NCI-H1092 (cell line): ENCODE data around the gene PLEKHA6.

Experiments used
- DNase-seq: peaks from one replicate; lab custom pipeline; 2025; lab: John Stamatoyannopoulos, UW

PLEKHA6 gene

GRCh38 chr1:204186597-204186996 is 173.1 kb downstream of the PLEKHA6 start:
- DNase-seq: no peak

DNA sequence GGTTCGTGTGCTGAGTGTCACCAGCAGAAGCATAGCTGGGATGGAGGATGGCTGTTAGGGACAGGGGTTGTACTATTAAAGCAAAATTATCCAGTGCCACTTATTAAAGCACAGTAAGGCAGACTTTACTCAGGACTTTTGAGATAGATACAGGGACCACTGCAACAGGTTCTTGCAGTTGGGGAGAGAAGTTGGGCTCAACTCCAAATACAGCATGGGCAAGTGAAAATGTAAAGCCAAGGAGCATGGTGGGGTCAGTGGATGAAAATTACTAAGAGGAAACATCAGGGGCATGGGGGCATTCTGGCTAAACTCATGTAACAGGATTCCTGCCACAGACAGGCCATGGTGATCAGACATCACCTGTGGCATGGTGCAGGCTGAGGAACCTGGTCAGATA is 178.6 kb downstream of the PLEKHA6 start:
- DNase-seq: no peak

DNA sequence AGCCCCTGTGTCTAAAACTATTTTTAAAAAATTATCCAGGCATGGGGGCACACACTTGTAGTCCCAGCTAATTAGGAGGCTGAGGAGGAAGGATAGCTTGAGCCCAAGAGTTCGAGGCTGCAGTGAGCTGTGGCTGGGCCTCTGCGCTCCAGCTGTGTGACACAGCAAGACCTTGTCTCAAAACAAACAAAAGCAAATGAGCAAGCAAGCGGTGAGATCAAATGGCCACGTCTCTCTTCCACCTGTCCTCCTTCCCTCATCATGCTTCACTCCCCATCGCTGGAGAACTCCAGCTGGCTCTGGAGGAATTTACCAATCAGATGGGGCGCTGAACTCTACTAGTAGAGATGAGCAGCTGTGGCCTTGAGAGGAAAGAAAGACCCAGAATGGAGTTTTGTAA is 179.6 kb downstream of the PLEKHA6 start:
- DNase-seq: no peak

DNA sequence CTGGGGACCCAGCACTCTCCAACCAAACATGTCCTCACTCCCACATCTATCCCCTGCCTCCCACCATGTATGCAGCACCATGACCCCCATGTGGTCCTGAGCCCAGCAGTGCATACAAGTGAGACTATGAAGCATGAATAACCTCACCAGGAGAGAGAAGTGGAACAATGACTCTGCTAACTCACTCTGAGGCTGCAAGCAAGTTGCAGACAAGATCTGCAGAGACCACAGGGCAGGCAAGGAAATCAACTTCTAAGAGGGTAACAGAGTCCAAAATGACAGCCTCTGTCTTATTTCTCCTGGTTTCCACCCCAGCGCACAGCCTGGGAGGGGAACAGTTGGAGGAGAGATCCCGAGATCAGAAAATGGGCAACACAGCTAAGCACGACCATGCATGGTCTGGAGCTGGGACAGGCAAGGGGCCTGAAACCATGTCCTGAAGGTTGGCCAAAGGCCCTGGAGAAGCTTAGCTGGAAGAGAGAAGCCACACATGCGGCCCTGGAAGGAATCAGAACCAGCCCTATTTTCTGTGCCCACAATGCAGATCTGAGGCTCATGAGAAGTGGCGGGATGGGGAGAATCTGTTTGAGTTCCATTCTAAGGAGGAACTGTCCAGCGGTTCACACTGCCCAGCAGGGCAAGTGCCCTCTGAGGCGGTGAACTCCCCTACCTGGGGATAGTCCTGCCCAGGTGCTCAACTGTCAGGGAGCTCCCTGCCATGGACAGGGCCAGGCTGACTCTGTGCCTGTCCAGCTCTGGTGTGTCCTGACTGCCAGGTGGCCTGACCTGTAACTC is 181.0 kb downstream of the PLEKHA6 start:
- no peak for DNase-seq

- DNase-seq: no peak
These were observed 182.6 kb downstream of the PLEKHA6 start for GRCh38 chr1:204177133-204177532.

GRCh38 chr1:204176049-204176448 is 183.7 kb downstream of the PLEKHA6 start:
- no peak for DNase-seq

DNA sequence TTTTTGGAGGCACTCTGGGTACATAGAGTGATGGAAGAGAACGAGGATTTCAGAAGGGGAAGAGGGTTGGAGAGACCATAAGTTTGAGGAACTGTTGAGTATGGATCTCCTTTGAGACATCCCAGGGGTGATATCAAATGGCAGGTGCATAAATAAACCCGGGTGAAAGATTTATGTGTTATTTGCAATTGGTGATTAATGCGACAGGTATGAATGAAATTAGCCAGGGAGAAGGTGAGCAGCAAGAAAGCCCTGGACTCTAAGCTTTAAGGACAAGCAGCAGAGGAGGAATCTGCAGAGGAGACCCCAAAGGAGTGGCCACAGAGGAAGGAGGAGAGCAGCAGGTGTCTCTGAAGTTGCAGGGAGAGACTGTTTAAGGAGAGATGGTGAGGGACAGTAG is 184.8 kb downstream of the PLEKHA6 start:
- DNase-seq: no peak

GRCh38 chr1:204172404-204173029 is 187.2 kb downstream of the PLEKHA6 start:
- no peak for DNase-seq

DNA sequence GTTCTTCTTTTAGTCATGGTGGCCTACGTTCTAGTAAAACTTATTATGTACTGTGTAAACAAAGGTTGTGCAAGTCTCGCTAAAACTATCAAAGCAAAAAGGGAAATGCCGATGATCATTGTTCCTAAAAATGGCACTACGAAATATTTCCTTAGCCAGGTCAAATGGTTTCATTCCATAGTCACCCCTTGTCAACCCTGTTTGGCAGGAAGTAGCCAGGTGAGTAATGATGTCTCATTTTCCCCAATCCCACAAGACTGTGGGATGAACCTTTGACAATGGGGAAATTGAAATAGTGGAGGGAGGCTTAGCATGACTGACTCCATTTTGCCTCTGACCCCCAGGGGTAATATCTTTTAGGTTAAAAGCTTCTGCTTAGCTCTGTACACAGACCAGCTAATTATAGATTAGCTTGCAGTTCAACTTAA is 188.0 kb downstream of the PLEKHA6 start:
- no peak for DNase-seq

DNA sequence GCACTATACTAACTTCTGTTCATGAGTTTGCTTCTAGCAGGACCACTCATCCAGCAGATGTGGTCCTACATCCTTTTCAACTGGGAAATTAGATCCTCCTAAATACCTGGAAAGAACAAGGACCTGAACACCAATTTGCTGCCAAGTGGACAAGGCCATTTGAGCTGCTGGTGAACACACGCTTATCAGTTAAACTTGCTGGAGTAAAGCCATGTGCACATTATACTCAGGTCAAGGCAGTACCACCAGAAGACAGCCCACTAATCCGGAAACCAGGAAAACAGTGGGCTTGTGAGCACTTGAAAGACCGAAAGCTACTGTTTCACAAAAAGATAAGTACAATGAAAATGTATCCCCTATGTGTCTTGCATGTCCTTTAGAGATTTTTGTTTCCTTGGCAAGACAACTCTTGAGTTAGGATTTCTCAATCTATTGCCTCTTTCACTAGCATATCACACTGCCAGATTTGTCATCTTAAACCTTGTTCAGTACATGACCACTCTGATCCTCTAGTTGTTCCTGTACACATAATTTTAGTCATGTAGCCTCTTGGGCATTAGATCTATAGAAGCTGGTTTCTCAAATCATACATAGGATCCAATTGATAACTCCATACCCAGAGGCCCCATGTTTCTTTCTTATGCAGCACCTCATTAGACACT is 189.1 kb downstream of the PLEKHA6 start:
- no peak for DNase-seq

DNA sequence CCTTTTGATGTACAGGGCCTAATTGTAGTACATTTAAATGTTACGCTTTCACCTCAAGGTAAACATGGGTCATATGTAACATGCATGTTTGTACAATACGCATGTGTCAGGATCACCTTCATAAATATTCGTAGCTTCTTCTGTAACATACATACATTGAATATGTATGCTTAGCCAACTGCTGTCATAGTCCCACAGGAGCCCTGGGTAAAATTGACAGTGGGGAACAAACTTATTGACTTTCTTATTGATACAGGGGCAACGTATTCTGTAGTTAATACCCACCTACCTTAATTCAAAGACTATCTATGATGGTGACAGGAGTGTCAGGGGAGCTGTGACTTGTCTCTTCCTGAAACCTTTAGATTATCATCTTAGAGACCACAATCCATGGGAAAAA is 189.9 kb downstream of the PLEKHA6 start:
- DNase-seq: no peak
